ENCODE data around the gene GALNT7. TPM values are rescaled to one million over a fixed set of nuclear protein-coding genes. Genes with fewer than 3 reads are reported as not detected.
A peak's percentile ranks its signal among the peaks of the same experiment; 100 is the strongest.
"Not testable (repeated sequence)": the region's sequence is repeated elsewhere in the genome, so short reads cannot be mapped to it uniquely, and the experiment has no call there.

Gene GALNT7
- total RNA-seq, 1 donor from 2014 or later: 67.8 TPM

- H3K4me1 Mint-ChIP-seq (ENCODE audit: low read depth): peaks cover 24% of the 10 kb centered on the region
- no peaks in the 10 kb centered on the region for H3K9me3 Mint-ChIP-seq (ENCODE audit: low read depth)
- H3K27ac Mint-ChIP-seq: peak overlapping the region; percentile 29
These were observed 7.4 kb downstream of the GALNT7 start for GRCh38 chr4:173176010-173176409.

DNA sequence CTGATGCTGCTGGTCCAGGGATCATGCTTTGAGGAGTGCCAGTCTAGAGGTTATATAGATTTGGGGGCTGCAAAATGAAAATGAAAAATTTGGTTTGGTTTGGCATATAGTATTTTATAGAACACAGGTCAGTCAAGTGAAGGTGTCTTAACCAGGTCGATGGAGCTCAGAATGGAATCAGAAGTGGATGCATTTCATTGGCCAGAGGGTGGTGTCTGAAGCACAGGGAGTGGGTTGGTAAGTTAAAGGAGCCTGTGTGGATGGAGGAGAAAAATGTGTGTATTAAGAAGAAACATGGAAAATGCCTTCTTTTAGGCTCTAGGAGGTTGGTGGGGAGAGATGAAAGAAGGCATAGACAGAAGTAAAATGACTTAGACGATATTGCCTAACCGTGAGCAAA is 8.6 kb downstream of the GALNT7 start:
- H3K27ac Mint-ChIP-seq: peak overlapping the region; percentile 48
- no peaks in the 10 kb centered on the region for H3K36me3 Mint-ChIP-seq (ENCODE audit: insufficient read depth)
- H3K4me3 Mint-ChIP-seq (ENCODE audit: low read depth): no peak overlapping the region
- H3K9me3 Mint-ChIP-seq (ENCODE audit: low read depth): no peaks in the 10 kb centered on the region
- peaks cover 24% of the 10 kb centered on the region for H3K4me1 Mint-ChIP-seq (ENCODE audit: low read depth)
- no peak for DNase-seq (ENCODE audit: low spot score, unreplicated experiment)
- TF ChIP-seq CTCF (IDR thresholded peaks at IDR 0.05; ENCODE audit: unreplicated experiment): no peak
- H3K27me3 Mint-ChIP-seq: no peaks in the 10 kb centered on the region

More at GRCh38 chr4:173176010-173176409, 7.4 kb downstream of the GALNT7 start:
- H3K4me3 Mint-ChIP-seq (ENCODE audit: low read depth): no peak overlapping the region
- DNase-seq (ENCODE audit: low spot score, unreplicated experiment): no peak
- H3K36me3 Mint-ChIP-seq (ENCODE audit: insufficient read depth): no peaks in the 10 kb centered on the region
- no peaks in the 10 kb centered on the region for H3K27me3 Mint-ChIP-seq
- no peak for TF ChIP-seq CTCF (IDR thresholded peaks at IDR 0.05; ENCODE audit: unreplicated experiment)

GRCh38 chr4:173178144-173178543 is 9.5 kb downstream of the GALNT7 start:
- no peaks in the 10 kb centered on the region for H3K27me3 Mint-ChIP-seq
- H3K27ac Mint-ChIP-seq: no peak overlapping the region
- no peaks in the 10 kb centered on the region for H3K36me3 Mint-ChIP-seq (ENCODE audit: insufficient read depth)
- H3K4me1 Mint-ChIP-seq (ENCODE audit: low read depth): peaks cover 18% of the 10 kb centered on the region
- no peak for DNase-seq (ENCODE audit: low spot score, unreplicated experiment)
- no peaks in the 10 kb centered on the region for H3K9me3 Mint-ChIP-seq (ENCODE audit: low read depth)
- H3K4me3 Mint-ChIP-seq (ENCODE audit: low read depth): no peak overlapping the region
- TF ChIP-seq CTCF (IDR thresholded peaks at IDR 0.05; ENCODE audit: unreplicated experiment): no peak

- Mint-ChIP-seq H3K27ac (no peak overlapping the region), H3K4me1 (ENCODE audit: low read depth) (peaks cover 3% of the 10 kb centered on the region), H3K27me3 (no peaks in the 10 kb centered on the region), H3K9me3 (ENCODE audit: low read depth) (no peaks in the 10 kb centered on the region), H3K4me3 (ENCODE audit: low read depth) (no peak overlapping the region), H3K36me3 (ENCODE audit: insufficient read depth) (peaks cover 3% of the 10 kb centered on the region)
- TF ChIP-seq CTCF (IDR thresholded peaks at IDR 0.05; ENCODE audit: unreplicated experiment): no peak
- DNase-seq (ENCODE audit: low spot score, unreplicated experiment): no peak
These were observed 13.2 kb downstream of the GALNT7 start for GRCh38 chr4:173181848-173182247.

DNA sequence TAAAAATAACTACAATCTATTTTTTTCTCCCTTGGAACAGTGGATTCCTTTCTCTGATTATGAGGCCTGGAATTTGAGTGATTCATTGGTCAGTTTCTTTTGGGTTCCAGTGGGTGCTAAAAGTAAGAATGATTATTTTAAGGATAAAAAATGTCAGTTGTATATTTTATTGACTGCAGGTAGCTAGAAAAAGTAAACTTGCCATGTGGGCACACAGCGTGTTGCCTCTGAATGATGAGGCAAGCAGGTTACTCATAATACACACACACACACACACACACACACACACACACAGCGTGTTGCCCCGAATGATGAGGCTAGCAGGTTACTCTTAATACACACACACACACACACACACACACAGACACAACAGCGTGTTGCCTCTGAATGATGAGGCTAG is 13.8 kb downstream of the GALNT7 start:
- no peak for TF ChIP-seq CTCF (IDR thresholded peaks at IDR 0.05; ENCODE audit: unreplicated experiment)
- H3K4me1 Mint-ChIP-seq (ENCODE audit: low read depth): no peaks in the 10 kb centered on the region
- no peaks in the 10 kb centered on the region for H3K27me3 Mint-ChIP-seq
- DNase-seq (ENCODE audit: low spot score, unreplicated experiment): no peak
- no peaks in the 10 kb centered on the region for H3K9me3 Mint-ChIP-seq (ENCODE audit: low read depth)
- peaks cover 3% of the 10 kb centered on the region for H3K36me3 Mint-ChIP-seq (ENCODE audit: insufficient read depth)
- no peak overlapping the region for H3K4me3 Mint-ChIP-seq (ENCODE audit: low read depth)
- no peak overlapping the region for H3K27ac Mint-ChIP-seq

DNA sequence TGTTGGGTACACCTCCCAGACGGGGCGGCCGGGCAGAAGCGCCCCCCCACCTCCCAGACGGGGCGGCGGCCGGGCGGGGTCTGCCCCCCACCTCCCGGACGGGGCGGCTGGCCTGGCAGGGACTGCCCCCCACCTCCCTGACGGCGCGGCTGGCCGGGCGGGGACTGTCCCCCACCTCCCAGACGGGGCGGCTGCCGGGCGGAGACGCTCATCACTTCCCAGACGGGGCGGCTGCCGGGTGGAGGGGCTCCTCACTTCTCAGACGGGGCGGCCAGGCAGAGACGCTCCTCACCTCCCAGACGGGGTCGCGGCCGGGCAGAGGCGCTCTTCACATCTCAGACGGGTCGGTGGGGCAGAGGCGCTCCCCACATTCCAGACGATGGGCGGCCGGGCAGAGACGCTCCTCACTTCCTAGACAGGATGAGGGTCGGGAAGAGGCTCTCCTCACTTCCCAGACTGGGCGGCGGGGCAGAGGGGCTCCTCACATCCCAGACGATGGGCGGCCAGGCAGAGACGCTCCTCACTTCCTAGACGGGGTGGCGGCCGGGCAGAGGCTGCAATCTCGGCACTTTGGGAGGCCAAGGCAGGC is 15.1 kb downstream of the GALNT7 start:
- H3K4me3 Mint-ChIP-seq (ENCODE audit: low read depth); H3K27me3 Mint-ChIP-seq; H3K36me3 Mint-ChIP-seq (ENCODE audit: insufficient read depth); H3K27ac Mint-ChIP-seq; DNase-seq (ENCODE audit: low spot score, unreplicated experiment); H3K9me3 Mint-ChIP-seq (ENCODE audit: low read depth); H3K4me1 Mint-ChIP-seq (ENCODE audit: low read depth): not testable (repeated sequence)

All from progenitor cell of endocrine pancreas (in vitro differentiated cells).